ENCODE measurements around the gene NLRP5.
"Not testable (repeated sequence)": the region's sequence is repeated elsewhere in the genome, so short reads cannot be mapped to it uniquely, and the experiment has no call there.

NLRP5 gene

DNA sequence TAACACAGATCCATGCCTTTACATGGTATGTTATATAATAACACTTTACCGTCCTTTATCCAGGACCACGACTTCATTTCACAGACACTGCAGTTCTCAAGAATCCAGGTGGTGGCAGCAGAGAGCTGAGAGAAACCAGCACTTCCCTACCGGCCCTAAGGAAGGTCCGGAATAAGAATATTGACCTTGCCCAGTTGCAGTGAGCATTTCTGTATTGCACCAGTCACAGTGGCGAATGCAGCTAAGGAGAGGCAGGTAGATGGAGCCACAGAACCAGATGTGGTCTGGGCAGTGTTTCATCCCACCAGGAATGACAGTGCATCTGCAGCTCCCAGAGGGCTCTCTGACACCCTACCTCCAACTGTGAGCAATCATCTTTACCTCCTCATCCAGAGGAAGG, 89.9 kb downstream of the NLRP5 start:
- DNase-seq (ENCODE audit: low read depth): peak; percentile 61

- no peak for DNase-seq (ENCODE audit: low read depth)
Observed at GRCh38 chr19:56079609-56080008, 93.0 kb downstream of the NLRP5 start.

GRCh38 chr19:56080669-56081401, 94.3 kb downstream of the NLRP5 start:
- DNase-seq (ENCODE audit: low read depth): peak; percentile 75

DNA sequence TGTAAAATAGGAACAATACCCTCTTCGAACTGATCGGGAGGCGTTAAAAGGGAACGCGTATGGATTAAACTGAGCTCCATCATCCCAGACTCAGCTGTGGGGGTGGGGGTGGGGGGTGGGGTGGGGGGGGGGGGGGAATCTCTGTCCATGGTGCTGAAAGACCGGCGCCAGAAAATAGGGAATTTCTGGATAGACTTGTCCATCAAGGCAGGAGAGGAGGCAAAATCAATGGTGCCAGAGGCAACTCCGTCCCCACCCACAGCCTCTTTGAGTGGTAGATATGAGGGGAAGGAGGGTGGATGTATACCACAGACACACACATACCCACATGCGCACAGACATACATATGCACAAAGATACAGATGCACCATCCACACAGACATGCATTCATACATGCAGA, 97.1 kb downstream of the NLRP5 start:
- DNase-seq (ENCODE audit: low read depth): no peak

DNA sequence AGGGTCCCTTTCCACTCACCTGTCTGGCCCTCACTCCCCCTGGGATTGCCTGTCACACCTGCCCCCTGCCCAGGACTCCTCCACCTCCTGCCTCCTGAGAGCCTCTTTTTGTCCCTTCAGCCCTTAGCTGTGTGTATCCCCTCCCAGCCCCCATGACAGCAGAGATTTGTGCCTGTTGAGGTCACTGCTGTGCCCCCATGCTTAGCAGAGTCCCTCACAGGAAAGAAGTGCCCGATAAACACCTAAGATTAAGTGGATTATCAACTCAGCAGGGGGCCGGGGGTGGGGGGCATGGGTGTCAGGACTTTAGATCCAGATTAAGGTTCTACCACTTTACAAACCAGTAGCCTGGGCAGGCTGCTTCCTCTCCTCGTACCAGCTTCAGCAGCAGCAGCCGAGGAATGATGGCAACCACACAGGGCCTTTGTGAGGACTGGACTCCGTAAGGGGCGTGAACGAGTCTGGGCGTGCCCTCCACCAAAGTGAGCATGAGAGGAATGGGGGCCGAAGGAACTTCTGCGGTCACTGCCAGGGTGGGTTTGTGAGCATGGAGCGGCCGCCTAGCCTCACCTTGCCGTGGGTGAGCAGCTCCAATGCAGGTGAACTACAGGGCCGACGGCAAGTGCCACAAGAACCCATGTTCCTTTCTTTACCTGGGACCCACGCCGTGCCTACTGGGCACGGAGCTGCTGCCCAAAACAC, 98.4 kb downstream of the NLRP5 start:
- DNase-seq (ENCODE audit: low read depth): no peak

- DNase-seq (ENCODE audit: low read depth): no peak
Observed at GRCh38 chr19:56085571-56086275, 99.1 kb downstream of the NLRP5 start.

GRCh38 chr19:56086671-56087430, 100.3 kb downstream of the NLRP5 start:
- no peak for DNase-seq (ENCODE audit: low read depth)

DNA sequence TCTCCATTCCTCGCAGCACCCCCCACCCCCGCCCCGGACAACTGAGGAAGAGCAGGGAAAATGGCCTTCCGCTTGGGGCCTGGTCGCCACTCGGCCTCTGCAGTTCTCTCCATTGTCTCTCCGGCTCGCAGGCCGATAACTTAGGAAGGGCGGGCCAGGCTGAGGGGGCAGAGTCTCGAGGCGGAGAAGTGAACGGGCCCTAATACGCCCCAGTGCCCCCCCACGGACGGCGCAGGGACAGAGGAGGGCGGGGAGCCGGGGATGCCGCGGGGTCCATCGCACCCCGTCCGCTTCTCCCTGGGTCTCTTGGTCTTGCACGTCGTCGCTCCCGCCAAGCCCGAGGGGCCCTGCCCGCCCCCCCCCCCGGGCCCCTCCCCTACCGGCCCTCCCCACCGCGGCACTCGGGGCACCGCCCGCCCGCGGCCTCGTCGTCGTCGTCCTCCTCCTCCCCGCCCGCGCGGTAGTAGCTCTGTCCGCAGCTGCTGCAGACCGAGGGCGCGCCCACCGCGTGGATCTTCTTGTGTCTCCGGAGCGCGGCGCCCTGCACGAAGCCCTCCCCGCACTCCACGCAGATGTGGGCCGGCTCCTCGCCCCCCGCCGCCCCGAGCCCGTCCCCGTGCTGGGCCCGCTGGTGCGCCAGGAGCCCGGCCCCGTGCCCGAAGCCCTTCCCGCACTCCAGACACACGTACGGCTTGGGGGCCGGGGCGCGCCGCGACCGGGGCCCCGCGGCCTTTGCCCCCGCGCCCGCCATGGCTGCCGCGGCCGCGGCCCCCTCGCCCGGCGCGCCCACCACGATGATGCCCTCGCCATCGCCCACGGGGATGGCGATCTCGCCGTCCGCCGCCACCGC, 101.3 kb downstream of the NLRP5 start:
- no peak for DNase-seq (ENCODE audit: low read depth)

GRCh38 chr19:56088497-56089215, 102.1 kb downstream of the NLRP5 start:
- no peak for DNase-seq (ENCODE audit: low read depth)

DNA sequence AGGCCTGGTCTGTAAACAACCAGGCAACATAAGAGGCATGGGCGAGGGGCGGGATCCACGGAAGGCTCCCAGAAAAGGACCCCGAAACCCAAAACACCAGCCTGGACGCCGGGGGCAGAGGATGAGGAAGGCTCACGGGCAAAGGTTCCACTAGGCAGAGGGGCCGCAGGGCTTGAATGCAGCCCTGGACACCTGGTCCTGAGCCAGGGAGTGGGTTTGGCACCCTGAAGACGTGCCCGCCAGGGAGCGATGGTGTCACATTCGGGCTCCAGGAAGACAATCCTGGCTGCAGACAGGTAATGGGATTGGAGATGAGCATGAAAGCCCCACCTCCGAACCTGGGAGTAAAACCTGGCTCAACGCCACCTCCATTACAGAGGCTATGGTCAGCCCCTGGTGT, 102.8 kb downstream of the NLRP5 start:
- DNase-seq (ENCODE audit: low read depth): no peak

- DNase-seq (ENCODE audit: low read depth): peak; percentile 43
Observed at GRCh38 chr19:56091066-56091490, 104.5 kb downstream of the NLRP5 start.

- DNase-seq (ENCODE audit: low read depth): no peak
Observed at GRCh38 chr19:56091751-56092546, 105.4 kb downstream of the NLRP5 start.

GRCh38 chr19:56092685-56093631, 106.4 kb downstream of the NLRP5 start:
- DNase-seq (ENCODE audit: low read depth): no peak

- DNase-seq (ENCODE audit: low read depth): no peak
Observed at GRCh38 chr19:56094449-56094848, 107.9 kb downstream of the NLRP5 start.

- no peak for DNase-seq (ENCODE audit: low read depth)
Observed at GRCh38 chr19:56096665-56097064, 110.1 kb downstream of the NLRP5 start.

GRCh38 chr19:56097306-56097705, 110.7 kb downstream of the NLRP5 start:
- DNase-seq (ENCODE audit: low read depth): no peak

GRCh38 chr19:56097776-56098175, 111.2 kb downstream of the NLRP5 start:
- no peak for DNase-seq (ENCODE audit: low read depth)

- DNase-seq (ENCODE audit: low read depth): not testable (repeated sequence)
Observed at GRCh38 chr19:56098237-56098636, 111.7 kb downstream of the NLRP5 start.

Data from ELR (cell line).